HL-60 (cell line): ENCODE measurements around the gene FBXW4.

ENCODE experiments used
- GABPA ChIP-seq: IDR thresholded peaks from 2 replicates; pipeline ENCODE4 v1.6.1; 2012; ENCODE audit warnings: low read depth
- REST ChIP-seq: IDR thresholded peaks from 2 replicates; pipeline ENCODE4 v1.6.1; 2012; ENCODE audit warnings: low read depth; ENCODE audit not compliant: insufficient replicate concordance
- TF ChIP-seq, protein P1 (sequence below): IDR thresholded peaks from one replicate; pipeline ENCODE4 v1.5.1; 2011; ENCODE audit warnings: low read length, control low read depth, inconsistent platforms; ENCODE audit not compliant: insufficient read depth

DNA sequence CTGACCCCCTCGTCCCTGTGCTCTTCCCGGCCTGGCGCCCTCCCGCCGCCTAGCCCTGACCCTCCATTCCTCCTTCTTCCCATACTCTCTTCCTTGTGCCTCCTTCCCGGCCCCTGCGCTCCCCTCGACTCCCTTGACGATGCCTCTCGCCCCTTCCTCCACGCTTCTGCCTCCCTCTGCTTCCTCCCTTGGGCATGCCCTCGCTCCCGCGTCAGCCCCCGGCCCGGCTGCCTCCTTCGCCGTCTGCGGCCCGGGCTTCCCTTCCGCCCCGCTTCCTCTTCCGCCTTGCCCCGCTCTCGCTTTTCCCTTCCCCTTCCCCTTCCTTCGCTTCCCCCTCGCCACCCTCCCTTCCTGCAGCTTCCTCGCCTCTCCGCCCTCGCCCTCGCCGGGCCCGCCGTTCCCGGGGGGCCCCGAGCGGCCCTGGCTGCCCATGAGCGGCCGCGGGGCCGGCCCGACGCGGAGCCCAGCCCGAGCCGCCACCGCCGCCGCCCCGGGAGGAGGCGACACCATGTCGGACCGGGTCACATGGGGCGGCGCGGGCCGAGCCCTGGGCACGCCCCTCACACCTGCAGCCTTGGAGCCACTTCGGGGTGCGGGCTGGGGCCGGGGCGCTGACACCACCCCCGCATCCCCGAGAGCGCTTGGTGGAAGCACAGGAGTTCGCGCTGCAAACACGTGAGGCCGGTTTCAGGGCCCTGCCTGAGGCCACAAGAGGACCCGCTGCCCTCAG, at the start of gene FBXW4:
- TF ChIP-seq, protein P1, sequence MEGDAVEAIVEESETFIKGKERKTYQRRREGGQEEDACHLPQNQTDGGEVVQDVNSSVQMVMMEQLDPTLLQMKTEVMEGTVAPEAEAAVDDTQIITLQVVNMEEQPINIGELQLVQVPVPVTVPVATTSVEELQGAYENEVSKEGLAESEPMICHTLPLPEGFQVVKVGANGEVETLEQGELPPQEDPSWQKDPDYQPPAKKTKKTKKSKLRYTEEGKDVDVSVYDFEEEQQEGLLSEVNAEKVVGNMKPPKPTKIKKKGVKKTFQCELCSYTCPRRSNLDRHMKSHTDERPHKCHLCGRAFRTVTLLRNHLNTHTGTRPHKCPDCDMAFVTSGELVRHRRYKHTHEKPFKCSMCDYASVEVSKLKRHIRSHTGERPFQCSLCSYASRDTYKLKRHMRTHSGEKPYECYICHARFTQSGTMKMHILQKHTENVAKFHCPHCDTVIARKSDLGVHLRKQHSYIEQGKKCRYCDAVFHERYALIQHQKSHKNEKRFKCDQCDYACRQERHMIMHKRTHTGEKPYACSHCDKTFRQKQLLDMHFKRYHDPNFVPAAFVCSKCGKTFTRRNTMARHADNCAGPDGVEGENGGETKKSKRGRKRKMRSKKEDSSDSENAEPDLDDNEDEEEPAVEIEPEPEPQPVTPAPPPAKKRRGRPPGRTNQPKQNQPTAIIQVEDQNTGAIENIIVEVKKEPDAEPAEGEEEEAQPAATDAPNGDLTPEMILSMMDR = no peak
- TF ChIP-seq REST = peak; percentile 6
- 0 out of 2 replicates have a peak, but pooled peaks have one; percentile 17 for TF ChIP-seq GABPA
